GM18499 (cell line): ENCODE measurements around the gene CNDP1.
"Not testable (repeated sequence)": the region's sequence is repeated elsewhere in the genome, so short reads cannot be mapped to it uniquely, and the experiment has no call there.

Experiments
- ATAC-seq: cut with Tn5 transposase; IDR thresholded peaks from one replicate; pipeline ENCODE4 v1.9.1; 2021; ENCODE audit warnings: moderate number of reproducible peaks; ENCODE audit not compliant: insufficient read depth, unreplicated experiment

CNDP1 gene

GRCh38 chr18:74540652-74541421, 6.5 kb downstream of the CNDP1 start:
- ATAC-seq = no peak

- ATAC-seq = no peak
Observed at GRCh38 chr18:74541703-74542555, 7.6 kb downstream of the CNDP1 start.

- ATAC-seq = no peak
Observed at GRCh38 chr18:74544898-74545297, 10.6 kb downstream of the CNDP1 start.

GRCh38 chr18:74546007-74546406, 11.7 kb downstream of the CNDP1 start:
- ATAC-seq = no peak

- ATAC-seq = no peak
Observed at GRCh38 chr18:74546751-74547530, 12.6 kb downstream of the CNDP1 start.

GRCh38 chr18:74547860-74548259, 13.6 kb downstream of the CNDP1 start:
- no peak for ATAC-seq

- no peak for ATAC-seq
Observed at GRCh38 chr18:74549591-74550104, 15.3 kb downstream of the CNDP1 start.

GRCh38 chr18:74550886-74551285, 16.6 kb downstream of the CNDP1 start:
- ATAC-seq = no peak

GRCh38 chr18:74551452-74551851, 17.2 kb downstream of the CNDP1 start:
- ATAC-seq = no peak

- peak; percentile 98 for ATAC-seq
Observed at GRCh38 chr18:74551936-74552555, 17.7 kb downstream of the CNDP1 start.

GRCh38 chr18:74556126-74556525, 21.8 kb downstream of the CNDP1 start:
- ATAC-seq = no peak

GRCh38 chr18:74558096-74558495, 23.8 kb downstream of the CNDP1 start:
- ATAC-seq = no peak

GRCh38 chr18:74562131-74562730, 27.9 kb downstream of the CNDP1 start:
- no peak for ATAC-seq

- no peak for ATAC-seq
Observed at GRCh38 chr18:74562775-74563174, 28.5 kb downstream of the CNDP1 start.

- ATAC-seq = no peak
Observed at GRCh38 chr18:74563999-74564398, 29.7 kb downstream of the CNDP1 start.

- ATAC-seq = not testable (repeated sequence)
Observed at GRCh38 chr18:74565164-74565563, 30.9 kb downstream of the CNDP1 start.

GRCh38 chr18:74565993-74566392, 31.7 kb downstream of the CNDP1 start:
- not testable (repeated sequence) for ATAC-seq

GRCh38 chr18:74567822-74568221, 33.5 kb downstream of the CNDP1 start:
- no peak for ATAC-seq

GRCh38 chr18:74569401-74569800, 35.1 kb downstream of the CNDP1 start:
- ATAC-seq = no peak

- no peak for ATAC-seq
Observed at GRCh38 chr18:74570266-74570665, 36.0 kb downstream of the CNDP1 start.
